ENCODE measurements around the gene CTRB1.
"Not testable (repeated sequence)": the region's sequence is repeated elsewhere in the genome, so short reads cannot be mapped to it uniquely, and the experiment has no call there.

CTRB1 gene

GRCh38 chr16:75226550-75227360, 8.0 kb downstream of the CTRB1 start:
- no peak for DNase-seq

- DNase-seq, result no peak
These were observed 8.8 kb downstream of the CTRB1 start for GRCh38 chr16:75227361-75228142.

- no peak for DNase-seq
These were observed 9.6 kb downstream of the CTRB1 start for GRCh38 chr16:75228143-75228976.

GRCh38 chr16:75229172-75230031, 10.6 kb downstream of the CTRB1 start:
- no peak for DNase-seq

GRCh38 chr16:75230471-75231110, 11.8 kb downstream of the CTRB1 start:
- DNase-seq, result no peak

- DNase-seq, result no peak
These were observed 12.8 kb downstream of the CTRB1 start for GRCh38 chr16:75231570-75231969.

- DNase-seq, result no peak
These were observed 14.8 kb downstream of the CTRB1 start for GRCh38 chr16:75233611-75233938.

- no peak for DNase-seq
These were observed 16.3 kb downstream of the CTRB1 start for GRCh38 chr16:75234856-75235696.

- no peak for DNase-seq
These were observed 17.0 kb downstream of the CTRB1 start for GRCh38 chr16:75235721-75236193.

DNA sequence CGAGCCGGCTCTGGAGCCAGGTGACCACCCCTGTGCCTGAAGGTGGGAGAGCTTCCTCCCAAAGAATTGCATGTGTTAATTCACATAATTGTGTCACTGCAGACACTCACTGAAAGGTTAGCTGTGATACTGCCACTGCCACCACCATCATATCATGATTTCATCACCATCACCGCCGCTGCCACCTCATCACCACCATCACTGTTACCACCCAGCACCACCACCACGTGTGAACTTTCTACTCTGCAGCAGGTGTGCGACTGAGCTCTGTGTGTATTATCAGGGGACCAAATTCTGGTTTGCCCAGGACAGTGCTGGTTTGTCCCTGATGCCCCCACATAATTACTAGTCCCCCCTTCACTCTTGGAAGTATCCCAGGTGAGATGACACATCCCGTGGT, 17.4 kb downstream of the CTRB1 start:
- DNase-seq, result no peak

DNA sequence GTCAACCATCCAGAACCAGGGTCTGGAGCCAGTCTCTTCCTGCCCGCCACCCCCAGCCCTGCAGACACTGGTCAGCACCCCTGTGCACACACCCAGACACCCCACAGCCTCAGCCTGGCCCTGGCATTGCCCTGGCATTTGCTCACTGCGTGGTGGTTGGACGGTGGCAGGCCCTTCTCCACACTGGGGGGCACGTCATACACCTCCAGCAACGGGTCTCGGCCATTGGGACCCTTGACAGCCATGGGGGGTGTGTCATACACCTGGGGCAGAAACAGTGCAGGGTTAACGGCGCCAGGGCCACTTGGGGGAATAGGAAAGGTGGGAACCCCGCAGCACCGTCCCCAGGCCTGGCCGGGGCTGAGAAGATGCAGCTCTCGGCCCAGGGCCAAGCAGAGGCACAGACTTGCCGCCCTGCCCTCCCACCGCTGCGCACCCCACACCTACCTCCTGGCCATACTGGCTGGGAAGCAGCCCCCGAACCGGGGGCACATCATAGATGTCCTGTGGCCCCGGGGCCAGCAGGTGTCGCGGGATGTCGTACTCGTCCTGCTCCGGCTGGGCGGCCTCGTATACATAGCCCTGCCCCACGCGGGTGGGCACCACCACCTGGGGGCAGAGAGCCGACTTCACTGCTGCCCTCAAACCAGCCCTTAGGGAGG, 18.1 kb downstream of the CTRB1 start:
- no peak for DNase-seq

GRCh38 chr16:75237398-75238131, 18.8 kb downstream of the CTRB1 start:
- DNase-seq, result no peak

DNA sequence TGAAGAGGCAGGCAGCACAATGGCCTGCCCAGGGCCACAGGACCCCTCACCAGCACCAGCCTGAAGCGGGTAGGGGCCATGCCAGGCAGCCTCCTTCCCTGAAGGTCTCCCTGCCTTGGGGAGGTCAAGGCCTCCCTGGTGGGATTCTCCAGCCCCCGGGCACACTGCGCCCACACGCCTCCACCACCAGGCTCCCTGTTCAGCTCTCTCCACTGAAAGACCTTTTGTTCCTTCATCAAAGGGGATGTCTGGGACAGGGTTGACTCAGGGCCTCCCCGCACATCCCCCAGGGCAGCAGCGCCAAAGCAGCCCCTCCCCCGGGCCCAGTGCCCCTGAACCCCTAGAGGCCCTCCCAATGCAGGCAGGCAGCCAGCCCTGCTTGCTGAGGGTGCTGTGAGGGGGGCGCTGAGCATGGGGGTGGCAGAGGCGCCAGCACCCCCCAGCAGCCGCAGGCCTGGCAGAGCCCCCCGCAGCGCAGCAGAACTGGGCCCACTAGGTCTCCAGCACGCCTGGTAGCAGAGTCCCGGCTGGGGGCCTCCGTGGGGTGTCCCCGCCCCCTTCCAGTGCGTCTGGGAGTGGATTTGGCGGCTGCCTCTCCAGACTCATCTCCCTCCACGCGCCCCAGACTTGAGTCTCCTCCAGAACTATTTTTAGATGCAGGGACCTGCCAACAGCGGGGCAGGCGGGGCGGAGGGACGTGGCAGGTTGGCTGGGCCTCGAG, 19.5 kb downstream of the CTRB1 start:
- DNase-seq, result peak; percentile 33

- DNase-seq, result peak; percentile 14
These were observed 20.2 kb downstream of the CTRB1 start for GRCh38 chr16:75238853-75239541.

- no peak for DNase-seq
These were observed 20.8 kb downstream of the CTRB1 start for GRCh38 chr16:75239542-75240122.

DNA sequence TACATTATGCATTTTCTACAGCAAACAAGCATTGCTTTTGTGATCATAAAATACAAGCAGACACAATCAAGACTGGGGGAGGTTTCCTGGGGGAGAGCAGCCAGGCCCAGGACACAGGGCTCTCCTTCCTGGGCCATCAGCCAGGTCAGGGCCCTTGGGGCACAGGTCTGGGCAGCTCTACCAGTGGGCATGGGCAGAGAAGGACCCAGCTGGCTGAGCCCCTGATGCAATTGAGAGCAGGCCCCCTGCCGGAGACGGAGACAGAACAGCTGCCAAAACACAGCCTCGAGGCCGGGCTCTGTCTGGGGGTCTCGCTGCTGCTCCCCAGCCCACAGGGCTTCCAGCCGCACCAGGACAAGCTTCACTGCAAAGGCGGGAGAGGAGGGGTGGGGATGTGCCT, 21.8 kb downstream of the CTRB1 start:
- not testable (repeated sequence) for DNase-seq

DNA sequence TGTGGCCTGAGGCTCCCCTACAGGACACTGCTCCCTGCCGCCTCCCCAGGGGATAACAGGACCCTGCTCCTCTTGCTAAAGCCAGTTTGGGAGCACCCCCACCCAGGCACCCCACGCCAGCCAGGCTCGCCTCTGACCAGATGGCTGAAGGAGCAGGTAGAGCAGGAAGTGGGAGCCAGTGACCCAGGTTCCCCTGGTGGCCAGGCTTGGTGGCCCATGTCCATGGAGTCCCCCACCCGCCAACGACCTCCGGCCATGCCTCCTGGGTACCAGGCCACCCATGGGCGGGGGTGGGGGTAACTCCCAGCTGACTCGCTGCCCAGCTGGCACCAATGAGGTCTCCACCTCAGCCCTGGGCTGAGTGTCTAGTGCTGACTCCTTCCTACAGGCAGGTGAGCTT, 22.6 kb downstream of the CTRB1 start:
- no peak for DNase-seq

DNA sequence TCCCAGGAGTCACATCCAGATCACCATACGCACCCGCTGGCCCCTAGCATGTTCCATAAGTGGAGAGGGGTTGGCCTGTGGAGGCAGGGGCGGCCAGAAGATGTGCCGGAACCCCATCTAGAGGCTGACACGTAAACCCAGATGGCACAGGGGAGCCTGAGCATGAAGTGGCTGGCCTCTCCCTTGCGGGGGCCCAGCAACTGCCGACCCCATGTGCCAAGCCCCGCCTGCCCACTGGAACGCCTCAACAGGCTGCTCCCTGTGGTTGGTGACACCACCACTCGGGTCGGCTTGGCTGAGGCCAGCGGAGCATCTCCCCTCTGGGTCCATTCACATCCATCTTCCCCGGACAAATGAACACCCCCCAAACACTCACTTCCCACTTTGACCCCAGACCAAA, 23.2 kb downstream of the CTRB1 start:
- no peak for DNase-seq
